H9 (cell line): Measurements from ENCODE around the gene RALGAPB. TPM values are rescaled to one million over a fixed set of nuclear protein-coding genes. Genes with fewer than 3 reads are reported as not detected.

Experiments
- DNase-seq: peaks from one replicate; pipeline ENCODE4 v3.0.0-alpha.2; 2017
- H2AFZ ChIP-seq: one replicate; pipeline ENCODE4 v1.6.1; 2013; ENCODE audit warnings: mild to moderate bottlenecking, low read length, control low read depth, moderate library complexity
- H2AK5ac ChIP-seq: 2 replicates; pipeline ENCODE4 v1.6.1; 2013; ENCODE audit warnings: low read length, control low read depth, mixed read lengths; ENCODE audit not compliant: insufficient read length
- H2BK120ac ChIP-seq: one replicate; pipeline ENCODE4 v1.6.1; 2013; ENCODE audit warnings: low read depth, mild to moderate bottlenecking, low read length, control low read depth, inconsistent platforms; ENCODE audit not compliant: poor library complexity, severe bottlenecking
- H2BK12ac ChIP-seq: 2 replicates; pipeline ENCODE4 v1.6.1; 2013; ENCODE audit warnings: low read length, control low read depth, mixed read lengths, low read depth; ENCODE audit not compliant: insufficient read length
- H2BK15ac ChIP-seq: 2 replicates; pipeline ENCODE4 v1.6.1; 2013; ENCODE audit warnings: low read depth, low read length, control low read depth
- H2BK20ac ChIP-seq: one replicate; pipeline ENCODE4 v1.6.1; 2013; ENCODE audit warnings: low read depth, mild to moderate bottlenecking, low read length, control low read depth, inconsistent platforms; ENCODE audit not compliant: poor library complexity, severe bottlenecking
- H2BK5ac ChIP-seq: 2 replicates; pipeline ENCODE4 v1.6.1; 2013; ENCODE audit warnings: low read length, control low read depth, mixed read lengths; ENCODE audit not compliant: insufficient read length
- H3K14ac ChIP-seq: 2 replicates; pipeline ENCODE4 v1.6.1; 2013; ENCODE audit warnings: low read length, control low read depth; ENCODE audit not compliant: insufficient read depth
- H3K18ac ChIP-seq: 2 replicates; pipeline ENCODE4 v1.6.1; 2013; ENCODE audit warnings: low read depth, mild to moderate bottlenecking, mixed read lengths, low read length, control low read depth; ENCODE audit not compliant: insufficient read length
- H3K23ac ChIP-seq: 2 replicates; pipeline ENCODE4 v1.6.1; 2013; ENCODE audit warnings: low read length, control low read depth, mixed read lengths, low read depth; ENCODE audit not compliant: insufficient read length
- H3K23me2 ChIP-seq: 2 replicates; pipeline ENCODE4 v1.6.1; 2013; ENCODE audit warnings: low read depth, mild to moderate bottlenecking, mixed read lengths, low read length, control low read depth; ENCODE audit not compliant: insufficient read length, poor library complexity, severe bottlenecking
- H3K27ac ChIP-seq: 2 replicates; pipeline ENCODE4 v1.5.1; 2013; ENCODE audit warnings: low read length, control low read depth, mixed read lengths, low read depth; ENCODE audit not compliant: insufficient read length
- H3K27me3 ChIP-seq: 2 replicates; pipeline ENCODE4 v1.6.1; 2013; ENCODE audit warnings: low read length, control low read depth, inconsistent platforms; ENCODE audit not compliant: insufficient read depth
- H3K4ac ChIP-seq: 2 replicates; pipeline ENCODE4 v1.6.1; 2013; ENCODE audit warnings: low read depth, mild to moderate bottlenecking, control low read depth, inconsistent platforms, low read length, moderate library complexity
- H3K4me1 ChIP-seq: 2 replicates; pipeline ENCODE4 v1.6.1; 2013; ENCODE audit warnings: low read length, control low read depth, inconsistent platforms; ENCODE audit not compliant: insufficient read depth
- H3K4me2 ChIP-seq: 2 replicates; pipeline ENCODE4 v1.6.1; 2013; ENCODE audit warnings: low read length, control low read depth, mixed read lengths; ENCODE audit not compliant: insufficient read length, insufficient read depth
- H3K56ac ChIP-seq: 2 replicates; pipeline ENCODE4 v1.6.1; 2013; ENCODE audit warnings: low read depth, mild to moderate bottlenecking, mixed read lengths, low read length, control low read depth; ENCODE audit not compliant: insufficient read length
- H3K79me1 ChIP-seq: 2 replicates; pipeline ENCODE4 v1.6.1; 2013; ENCODE audit warnings: low read depth, mild to moderate bottlenecking, moderate library complexity, low read length, control low read depth, inconsistent platforms; ENCODE audit not compliant: insufficient read depth, poor library complexity, severe bottlenecking
- H3K79me2 ChIP-seq: 2 replicates; pipeline ENCODE4 v1.6.1; 2013; ENCODE audit warnings: low read length, control low read depth, inconsistent platforms; ENCODE audit not compliant: insufficient read depth
- H3K9ac ChIP-seq: 2 replicates; pipeline ENCODE4 v1.6.1; 2013; ENCODE audit warnings: low read length, control low read depth, mixed read lengths; ENCODE audit not compliant: insufficient read length; ENCODE audit errors: extremely low read depth
- H3K9me3 ChIP-seq: one replicate; pipeline ENCODE4 v1.6.1; 2013; ENCODE audit warnings: low read depth, low read length, inconsistent platforms; ENCODE audit not compliant: control insufficient read depth
- H3T11ph ChIP-seq: one replicate; pipeline ENCODE4 v1.6.1; 2013; ENCODE audit warnings: mild to moderate bottlenecking, low read length, control low read depth, inconsistent platforms
- H4K20me1 ChIP-seq: one replicate; pipeline ENCODE4 v1.6.1; 2013; ENCODE audit not compliant: control insufficient read depth, insufficient read length, insufficient read depth
- H4K5ac ChIP-seq: 2 replicates; pipeline ENCODE4 v1.6.1; 2013; ENCODE audit warnings: low read depth, mild to moderate bottlenecking, mixed read lengths, low read length, control low read depth; ENCODE audit not compliant: insufficient read length
- H4K8ac ChIP-seq: replicated peaks from 2 replicates; pipeline ENCODE4 v1.6.1; 2013; ENCODE audit warnings: low read length, control low read depth, mixed read lengths, low read depth; ENCODE audit not compliant: insufficient read length
- H4K91ac ChIP-seq: 2 replicates; pipeline ENCODE4 v1.6.1; 2013; ENCODE audit warnings: low read depth, mild to moderate bottlenecking, moderate library complexity, mixed read lengths, low read length, control low read depth; ENCODE audit not compliant: insufficient read length
- H3K27ac Mint-ChIP-seq, 3 experiments: 2 replicates in 2 of 3; 3 replicates in 1 of 3; pipeline ENCODE4 v1.8.0; 2020 to 2021; ENCODE audit warnings: mixed read lengths in 3 of 3, mild to moderate bottlenecking in 1 of 3, moderate library complexity in 1 of 3
- H3K27me3 Mint-ChIP-seq: 2 replicates; pipeline ENCODE4 v1.8.0; 2021; ENCODE audit warnings: low read depth, mild to moderate bottlenecking, moderate library complexity, mixed read lengths
- H3K36me3 Mint-ChIP-seq, 3 experiments: 2 replicates in 2 of 3; 3 replicates in 1 of 3; pipeline ENCODE4 v1.8.0; 2020 to 2021; ENCODE audit warnings: low read depth in 3 of 3, mixed read lengths in 3 of 3; ENCODE audit not compliant: insufficient read depth in 1 of 3
- H3K4me1 Mint-ChIP-seq, 2 experiments: 2 replicates each; pipeline ENCODE4 v1.8.0; 2020; ENCODE audit warnings: mixed read lengths in 2 of 2
- H3K4me3 Mint-ChIP-seq, 2 experiments: 2 replicates in 1 of 2; 3 replicates in 1 of 2; pipeline ENCODE4 v1.8.0; 2020 to 2021; ENCODE audit warnings: mild to moderate bottlenecking in 2 of 2, mixed read lengths in 2 of 2, moderate library complexity in 1 of 2
- H3K9me3 Mint-ChIP-seq, 2 experiments: 2 replicates in 1 of 2; 3 replicates in 1 of 2; pipeline ENCODE4 v1.8.0; 2020; ENCODE audit warnings: mild to moderate bottlenecking in 2 of 2, mixed read lengths in 2 of 2, moderate library complexity in 1 of 2
- CTCF ChIP-seq: fragments of 200-600 bp; sonication (generic); conservative IDR thresholded peaks from 3 replicates; pipeline ENCODE4 v1.8.0; 2021; ENCODE audit warnings: antibody characterized with exemption, mild to moderate bottlenecking
- WGBS: extraction: QIAGEN DNeasy Blood & Tissue Kit; methylation state at CpG from one replicate; pipeline ENCODE4 v1.1.7; 2013; ENCODE audit warnings: missing lambda C conversion rate, low lambda C conversion rate, mixed read lengths; ENCODE audit not compliant: insufficient read length; ENCODE audit errors: extremely low coverage; 5-methylcytosine and 5-hydroxymethylcytosine counted together
- total RNA-seq: library from RNA; stranded (reverse); gene quantifications from 2 replicates; pipeline ENCODE4 v1.2.1, GENCODE V29; 2021

RALGAPB gene
- total RNA-seq, 1 experiment from 2014 or later: 28.5 TPM

DNA sequence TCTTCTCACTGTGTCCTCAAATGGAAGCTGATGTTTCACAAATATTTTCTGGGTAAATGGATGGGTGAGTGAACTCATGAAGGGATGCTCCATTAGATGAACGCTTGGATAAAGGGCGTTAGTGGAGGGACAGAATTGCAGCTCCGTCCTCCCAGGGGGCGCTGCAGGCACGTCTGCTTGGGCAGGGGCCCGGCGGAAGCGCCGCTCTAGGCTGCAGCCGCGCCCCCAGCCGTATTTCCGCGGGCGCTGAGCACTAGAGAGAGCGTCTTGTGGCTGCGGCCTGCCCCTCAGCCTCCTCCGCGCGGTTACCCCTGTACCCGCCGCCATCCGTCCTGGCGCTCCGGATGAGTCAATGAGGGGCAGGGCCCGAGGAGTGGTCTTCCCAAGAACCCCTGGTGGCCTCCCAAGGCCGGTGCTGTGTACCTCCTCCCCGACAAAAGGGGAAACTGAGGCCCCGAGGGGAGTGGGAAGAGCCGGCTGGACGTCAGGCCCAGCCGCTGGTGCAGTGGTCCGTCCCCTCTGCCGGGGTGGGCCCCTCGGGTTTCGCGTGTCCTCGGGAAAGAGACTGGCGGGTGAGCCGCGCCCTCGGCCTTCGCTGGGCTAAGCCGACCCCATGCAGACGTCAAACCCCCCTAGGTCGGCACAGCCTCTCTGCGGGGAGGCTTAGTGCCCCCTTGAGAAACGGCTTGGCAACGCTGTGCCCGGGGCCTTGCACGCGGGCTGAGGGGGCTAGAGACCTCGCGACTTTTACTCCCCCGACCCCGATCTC, 26.0 kb upstream of the RALGAPB start:
- Histone ChIP-seq H3K23ac (no peak overlapping the region), H2AK5ac (no peak overlapping the region), H2BK20ac (no peak overlapping the region), H2BK5ac (no peak overlapping the region), H3K79me2 (no peaks in the 10 kb centered on the region; the same call in 1 of the 2 replicates), H2AFZ (peak overlapping the region; percentile 96), H3K14ac (peak overlapping the region; percentile 83), H4K8ac (no peak overlapping the region), H3K4me1 (no peaks in the 10 kb centered on the region), H3K56ac (no peak overlapping the region), H3K27ac (no peak overlapping the region), H2BK12ac (no peak overlapping the region), H2BK15ac (no peak overlapping the region), H4K91ac (no peak overlapping the region), H4K5ac (no peak overlapping the region), H3K4me2 (peak overlapping the region; percentile 74), H3K79me1 (peaks cover 2% of the 10 kb centered on the region), H4K20me1 (no peaks in the 10 kb centered on the region), H3K9me3 (no peaks in the 10 kb centered on the region), H2BK120ac (no peak overlapping the region), H3K23me2 (peaks cover 9% of the 10 kb centered on the region), H3K27me3 (no peaks in the 10 kb centered on the region), H3K9ac (peak overlapping the region; percentile 71), H3T11ph (no peak overlapping the region), H3K18ac (peak overlapping the region; percentile 8), H3K4ac (no peak overlapping the region; the same call in 1 of the 2 replicates)
- WGBS: no CpG with 5 or more reads among the region's 56 CpGs
- peak; percentile 91 for DNase-seq
- peaks cover 20 to 34% (median 30%) of the 10 kb centered on the region in 3 experiments; a peak in 6 of 7 replicates for H3K36me3 Mint-ChIP-seq
- H3K9me3 Mint-ChIP-seq: no peaks in the 10 kb centered on the region
- H3K4me1 Mint-ChIP-seq: peaks cover 15 to 22% of the 10 kb centered on the region in 2 experiments
- peaks cover 3% of the 10 kb centered on the region for H3K27me3 Mint-ChIP-seq
- peak overlapping the region; percentile 76 to 84 for H3K4me3 Mint-ChIP-seq
- peak; percentile 99 for TF ChIP-seq CTCF
- peak overlapping the region in 1 of 3 experiments; percentile 74; a peak in 3 of 7 replicates for H3K27ac Mint-ChIP-seq
